Left lung (tissue), 10 donors: ENCODE measurements around the gene CASP3. TPM values are rescaled to one million over a fixed set of nuclear protein-coding genes. Genes with fewer than 3 reads are reported as not detected.
"Not testable (repeated sequence)": the region's sequence is repeated elsewhere in the genome, so short reads cannot be mapped to it uniquely, and the experiment has no call there.

Experiments
- ATAC-seq: fragments of 200-7000 bp; cut with Tn5 transposase; one replicate; pipeline ENCODE4 v1.9.1; 2020; ENCODE audit warnings: moderate library complexity
- DNase-seq, 4 donors: peaks; one replicate each; pipeline ENCODE4 v3.0.0-alpha.2; 2013 to 2020
- H3K27ac ChIP-seq, 2 donors: fragments of 200-600 bp; sonication (generic) in 1 of 2; one replicate each; pipeline versions ENCODE4 v1.5.0 to v1.8.0; 2020 to 2021
- H3K27me3 ChIP-seq, 2 donors: fragments of 200-600 bp; sonication (generic) in 1 of 2; one replicate each; pipeline versions ENCODE4 v1.5.0 to v1.8.0; 2020 to 2021
- H3K36me3 ChIP-seq, 2 donors: fragments of 200-600 bp; sonication (generic) in 1 of 2; one replicate each; pipeline versions ENCODE4 v1.5.0 to v1.8.0; 2020 to 2021
- H3K4me1 ChIP-seq, 2 donors: fragments of 200-600 bp; one replicate each; pipeline ENCODE4 v1.8.0; 2021
- H3K4me3 ChIP-seq, 2 donors: fragments of 200-600 bp; sonication (generic) in 1 of 2; one replicate each; pipeline versions ENCODE4 v1.5.0 to v1.8.0; 2020 to 2021; ENCODE audit warnings: mild to moderate bottlenecking in 1 of 2
- H3K9me3 ChIP-seq, 2 donors: fragments of 200-600 bp; sonication (generic) in 1 of 2; one replicate each; pipeline versions ENCODE4 v1.5.0 to v1.8.0; 2020 to 2021
- CTCF ChIP-seq, 2 donors: fragments of 200-600 bp; sonication (generic) in 1 of 2; IDR thresholded peaks; one replicate each; pipeline versions ENCODE4 v1.5.0 to v1.8.0; 2021; ENCODE audit warnings: antibody characterized with exemption in 2 of 2
- intact Hi-C, 2 donors: fragments of 100-400 bp; cut with DNase I; formaldehyde crosslinking; loops; one replicate each; pipeline versions ENCODE4 v1.11.2 to v1.14.2; 2022
- polyA plus RNA-seq, 6 donors: library from polyadenylated mRNA; unstranded; fragments of 120-200 nt; gene quantifications; one replicate each; pipeline ENCODE4 v1.2.1, GENCODE V29; 2013; ENCODE audit not compliant: insufficient read length in 6 of 6
- total RNA-seq, 2 donors: library from RNA; stranded (reverse); fragmentation: NEBNext Ultra II Directional; extraction: Animal tissue kit (Norgen Biotek cat#: 25700); gene quantifications; one replicate each; pipeline ENCODE4 v1.2.1, GENCODE V29; 2021
- donor health status: DM: no; HTN: yes; CAD: no.
- donor health status: DM: no; HTN: no; CAD: no.

The CASP3 gene
- total and polyA plus RNA-seq, 8 donors: 19.1 to 37.9 (median 35.0) TPM

- Histone ChIP-seq H3K9me3 (peaks cover 0 to 7% of the 10 kb centered on the region in 2 donors), H3K4me1 (no peaks in the 10 kb centered on the region), H3K27ac (no peak overlapping the region), H3K36me3 (no peaks in the 10 kb centered on the region), H3K27me3 (no peaks in the 10 kb centered on the region), H3K4me3 (no peak overlapping the region)
- intact Hi-C loops: no loop called here
- TF ChIP-seq CTCF (IDR thresholded peaks at IDR 0.05): no peak
- no peak for ATAC-seq
- DNase-seq: no peak
Observed at GRCh38 chr4:184616633-184617551, 32.4 kb downstream of the CASP3 start.

- H3K27me3 ChIP-seq, H3K9me3 ChIP-seq, H3K27ac ChIP-seq, ATAC-seq, intact Hi-C loops, H3K4me3 ChIP-seq, H3K36me3 ChIP-seq, DNase-seq, H3K4me1 ChIP-seq: not testable (repeated sequence)
Observed at GRCh38 chr4:184616168-184616567, 33.1 kb downstream of the CASP3 start.

GRCh38 chr4:184614509-184614908, 34.7 kb downstream of the CASP3 start:
- TF ChIP-seq CTCF (IDR thresholded peaks at IDR 0.05): no peak
- DNase-seq (no peak), ATAC-seq (no peak)
- H3K4me3 ChIP-seq: no peak overlapping the region
- H3K9me3 ChIP-seq: peaks cover 0 to 7% of the 10 kb centered on the region in 2 donors
- intact Hi-C loops: no loop called here
- no peaks in the 10 kb centered on the region for H3K36me3 ChIP-seq
- no peak overlapping the region for H3K27ac ChIP-seq
- H3K27me3 ChIP-seq: no peaks in the 10 kb centered on the region
- no peaks in the 10 kb centered on the region for H3K4me1 ChIP-seq

- H3K4me1 ChIP-seq: no peaks in the 10 kb centered on the region
- no peaks in the 10 kb centered on the region for H3K27me3 ChIP-seq
- intact Hi-C loops: no loop called here
- no peak for DNase-seq
- peaks cover 0 to 7% of the 10 kb centered on the region in 2 donors for H3K9me3 ChIP-seq
- no peak for ATAC-seq
- H3K4me3 ChIP-seq: no peak overlapping the region
- TF ChIP-seq CTCF (IDR thresholded peaks at IDR 0.05): no peak
- no peak overlapping the region for H3K27ac ChIP-seq
- no peaks in the 10 kb centered on the region for H3K36me3 ChIP-seq
Observed at GRCh38 chr4:184613405-184613804, 35.8 kb downstream of the CASP3 start.

- peaks cover 0 to 7% of the 10 kb centered on the region in 2 donors for H3K9me3 ChIP-seq
- H3K27ac ChIP-seq: no peak overlapping the region
- no peak for TF ChIP-seq CTCF (IDR thresholded peaks at IDR 0.05)
- DNase-seq (no peak), ATAC-seq (no peak)
- intact Hi-C loops: no loop called here
- H3K27me3 ChIP-seq: no peaks in the 10 kb centered on the region
- no peak overlapping the region for H3K4me3 ChIP-seq
- no peaks in the 10 kb centered on the region for H3K36me3 ChIP-seq
- H3K4me1 ChIP-seq: no peaks in the 10 kb centered on the region
Observed at GRCh38 chr4:184612074-184612473, 37.2 kb downstream of the CASP3 start.

- intact Hi-C loops, ATAC-seq, H3K36me3 ChIP-seq: not testable (repeated sequence)
Observed at GRCh38 chr4:184607429-184607828, 41.8 kb downstream of the CASP3 start.

DNA sequence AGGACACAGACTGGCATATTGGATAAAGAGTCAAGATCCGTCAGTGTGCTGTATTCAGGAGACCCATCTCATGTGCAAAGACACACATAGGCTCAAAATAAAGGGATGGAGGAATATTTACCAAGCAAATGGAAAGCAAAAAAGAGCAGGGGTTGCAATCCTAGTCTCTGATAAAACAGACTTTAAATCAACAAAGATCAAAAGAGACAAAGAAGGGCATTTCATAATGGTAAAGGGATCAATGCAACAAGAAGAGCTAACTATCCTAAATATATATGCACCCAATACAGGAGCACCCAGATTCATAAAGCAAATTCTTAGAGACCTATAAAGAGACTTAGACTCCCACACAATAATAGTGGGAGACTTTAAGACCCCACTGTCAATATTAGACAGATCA, 46.4 kb downstream of the CASP3 start:
- H3K4me3 ChIP-seq, H3K36me3 ChIP-seq, intact Hi-C loops, DNase-seq, H3K27me3 ChIP-seq, ATAC-seq, H3K4me1 ChIP-seq, H3K27ac ChIP-seq: not testable (repeated sequence)
- peaks cover 0 to 18% of the 10 kb centered on the region in 2 donors for H3K9me3 ChIP-seq

More at GRCh38 chr4:184607429-184607828, 41.8 kb downstream of the CASP3 start:
- H3K4me3 ChIP-seq, DNase-seq, H3K27ac ChIP-seq, H3K27me3 ChIP-seq, H3K4me1 ChIP-seq: not testable (repeated sequence)
- H3K9me3 ChIP-seq: peaks cover 0 to 18% of the 10 kb centered on the region in 2 donors

DNA sequence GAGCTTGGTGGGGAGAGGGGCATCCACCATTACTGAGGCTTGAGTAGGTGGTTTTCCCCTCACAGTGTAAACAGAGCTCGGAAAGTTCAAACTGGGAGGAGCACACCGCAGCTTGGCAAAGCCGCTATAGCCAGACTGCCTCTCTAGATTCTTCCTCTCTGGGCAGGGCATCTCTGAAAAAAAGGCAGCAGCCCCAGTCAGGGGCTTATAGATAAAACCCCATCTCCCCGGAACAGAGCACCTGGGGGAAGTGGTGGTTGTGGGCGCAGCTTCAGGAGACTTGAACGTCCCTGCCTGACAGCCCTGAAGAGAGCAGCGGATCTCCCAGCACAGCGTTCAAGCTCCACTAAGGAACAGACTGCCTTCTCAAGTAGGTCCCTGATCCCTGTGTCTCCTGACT, 48.3 kb downstream of the CASP3 start:
- peaks cover 0 to 14% of the 10 kb centered on the region in 2 donors for H3K9me3 ChIP-seq
- H3K4me3 ChIP-seq, H3K4me1 ChIP-seq, H3K27me3 ChIP-seq, intact Hi-C loops, H3K36me3 ChIP-seq, H3K27ac ChIP-seq, DNase-seq, ATAC-seq: not testable (repeated sequence)
